22Rv1 (cell line): ENCODE results near the gene GAST.

Experiments
- CTCF ChIP-seq: fragments of 450-650 bp; IDR thresholded peaks from 2 replicates; pipeline ENCODE4 v1.5.1; 2017; ENCODE audit warnings: mild to moderate bottlenecking
- ZFX ChIP-seq: fragments of 450-650 bp; IDR thresholded peaks from 2 replicates; pipeline ENCODE4 v1.6.1; 2017; ENCODE audit warnings: antibody characterized with exemption, borderline replicate concordance

- no peak for TF ChIP-seq CTCF
- no peak for TF ChIP-seq ZFX
Measured at GRCh38 chr17:41748275-41748674, 36.1 kb downstream of the GAST start.
